Thymus (tissue), 11 donors: ENCODE measurements around the gene HOTAIR. TPM values are rescaled to one million over a fixed set of nuclear protein-coding genes. Genes with fewer than 3 reads are reported as not detected.

Experiments used
- DNase-seq, 9 donors: peaks; one replicate each; pipeline ENCODE4 v3.0.0-alpha.2; 2013; ENCODE audit warnings: low spot score in 9 of 9, low read depth in 6 of 9, missing footprints in 1 of 9
- H3K27ac ChIP-seq, 2 donors: one replicate each; pipeline ENCODE4 v1.5.1; 2013; ENCODE audit warnings: control low read depth in 1 of 2, low read depth in 1 of 2, low read length in 1 of 2, mild to moderate bottlenecking in 1 of 2, moderate library complexity in 1 of 2
- H3K27me3 ChIP-seq, 2 donors: one replicate each; pipeline ENCODE4 v1.5.1; 2013; ENCODE audit warnings: low read length in 1 of 2; ENCODE audit not compliant: control insufficient read depth in 2 of 2, insufficient read depth in 1 of 2
- H3K36me3 ChIP-seq, 2 donors: one replicate each; pipeline ENCODE4 v1.5.1; 2013; ENCODE audit warnings: low read length in 1 of 2, mild to moderate bottlenecking in 1 of 2, moderate library complexity in 1 of 2; ENCODE audit not compliant: control insufficient read depth in 2 of 2, insufficient read depth in 2 of 2
- H3K4me1 ChIP-seq, 2 donors: one replicate each; pipeline ENCODE4 v1.5.1; 2013; ENCODE audit warnings: low read length in 2 of 2; ENCODE audit not compliant: control insufficient read depth in 2 of 2, insufficient read depth in 2 of 2
- H3K4me3 ChIP-seq, 2 donors: one replicate each; pipeline ENCODE4 v1.5.1; 2013; ENCODE audit warnings: low read length in 2 of 2, control low read depth in 1 of 2, mild to moderate bottlenecking in 1 of 2
- H3K9me3 ChIP-seq, 2 donors: one replicate each; pipeline ENCODE4 v1.5.1; 2013; ENCODE audit warnings: low read length in 1 of 2, mild to moderate bottlenecking in 1 of 2; ENCODE audit not compliant: control insufficient read depth in 2 of 2, insufficient read depth in 1 of 2
- WGBS: extraction: QIAGEN DNeasy Blood & Tissue Kit; methylation state at CpG from one replicate; pipeline ENCODE4 v1.1.7; 2013; 5-methylcytosine and 5-hydroxymethylcytosine counted together
- polyA plus RNA-seq: library from polyadenylated mRNA; stranded (reverse); fragments of 200-250 nt; gene quantifications from one replicate; pipeline ENCODE4 v1.2.3, GENCODE V29; 2013
- total RNA-seq: library from RNA; stranded (reverse); fragments of 120-200 nt; gene quantifications from one replicate; pipeline ENCODE4 v1.2.4, GENCODE V29; 2013
- donor health status: healthy.

HOTAIR gene
- total and polyA plus RNA-seq, 2 donors: 0.25 TPM; not detected in 1

GRCh38 chr12:53937596-53938325 is 37.0 kb downstream of the HOTAIR start:
- Histone ChIP-seq H3K27me3 (peaks cover 80 to 100% of the 10 kb centered on the region in 2 donors), H3K4me3 (no peak overlapping the region), H3K4me1 (no peaks in the 10 kb centered on the region), H3K36me3 (no peaks in the 10 kb centered on the region), H3K9me3 (peaks cover 5 to 13% of the 10 kb centered on the region in 2 donors), H3K27ac (no peak overlapping the region)
- 26% methylated on average over 23 of the region's 23 CpGs for WGBS
- DNase-seq: no peak

DNA sequence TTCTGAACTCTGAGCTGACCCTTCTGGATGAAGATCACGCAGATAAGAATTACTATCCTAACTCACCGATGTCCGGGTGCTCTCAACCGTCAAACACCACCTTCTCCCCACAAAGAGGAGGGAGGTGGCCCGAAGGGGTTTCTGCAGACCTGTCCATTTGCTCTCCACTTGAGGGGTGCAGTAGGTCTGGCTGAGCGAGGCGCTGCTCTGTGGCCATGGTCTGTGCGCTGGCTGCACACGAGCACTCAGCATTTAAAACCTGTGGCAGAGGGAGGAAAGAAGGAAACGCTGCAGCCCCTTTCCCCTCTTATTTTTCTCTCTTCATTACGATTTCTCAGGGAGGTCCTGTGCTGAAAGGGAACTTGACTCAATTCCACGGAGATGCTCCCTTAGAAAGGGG is 37.7 kb downstream of the HOTAIR start:
- Histone ChIP-seq H3K9me3 (peaks cover 5 to 13% of the 10 kb centered on the region in 2 donors), H3K27ac (no peak overlapping the region), H3K36me3 (no peaks in the 10 kb centered on the region), H3K4me3 (no peak overlapping the region), H3K27me3 (peaks cover 80 to 100% of the 10 kb centered on the region in 2 donors), H3K4me1 (no peaks in the 10 kb centered on the region)
- no peak for DNase-seq
- WGBS: 21% methylated on average over 12 of the region's 12 CpGs

GRCh38 chr12:53935383-53936341 is 39.1 kb downstream of the HOTAIR start:
- peaks cover 91 to 100% of the 10 kb centered on the region in 2 donors for H3K27me3 ChIP-seq
- DNase-seq: no peak
- H3K4me1 ChIP-seq: no peaks in the 10 kb centered on the region
- H3K4me3 ChIP-seq: no peak overlapping the region
- no peaks in the 10 kb centered on the region for H3K36me3 ChIP-seq
- WGBS: 7% methylated on average over 49 of the region's 49 CpGs
- no peak overlapping the region for H3K27ac ChIP-seq
- H3K9me3 ChIP-seq: peaks cover 5 to 13% of the 10 kb centered on the region in 2 donors

DNA sequence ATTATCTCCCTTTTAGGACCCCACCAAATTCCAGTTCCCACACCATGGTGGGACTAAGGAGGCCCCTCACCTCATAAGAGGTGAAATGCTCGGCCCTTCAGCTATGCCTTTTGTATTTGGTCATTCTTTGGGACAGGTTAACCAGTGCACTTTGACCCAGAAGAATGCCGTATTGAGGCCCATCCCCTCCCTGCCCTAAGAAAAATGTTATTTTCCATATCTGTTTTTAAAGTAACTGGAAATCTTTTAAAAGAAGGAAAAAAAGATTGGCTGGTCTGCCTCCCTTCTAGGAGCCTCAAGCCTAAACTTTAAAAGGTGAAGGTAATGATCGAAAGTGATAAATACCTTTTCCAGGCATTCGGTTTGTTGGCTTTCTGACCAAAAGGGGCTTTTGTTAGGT is 41.8 kb downstream of the HOTAIR start:
- Histone ChIP-seq H3K4me1 (no peaks in the 10 kb centered on the region), H3K36me3 (no peaks in the 10 kb centered on the region), H3K27ac (no peak overlapping the region), H3K4me3 (no peak overlapping the region), H3K9me3 (peaks cover 1 to 10% of the 10 kb centered on the region in 2 donors), H3K27me3 (peaks cover 94 to 100% of the 10 kb centered on the region in 2 donors)
- no peak for DNase-seq
- WGBS: 34% methylated on average over 4 of the region's 4 CpGs

GRCh38 chr12:53931844-53932581 is 42.7 kb downstream of the HOTAIR start:
- no peaks in the 10 kb centered on the region for H3K4me1 ChIP-seq
- no peak overlapping the region for H3K27ac ChIP-seq
- no peaks in the 10 kb centered on the region for H3K36me3 ChIP-seq
- 37% methylated on average over 4 of the region's 4 CpGs for WGBS
- H3K4me3 ChIP-seq: no peak overlapping the region
- peaks cover 93 to 100% of the 10 kb centered on the region in 2 donors for H3K27me3 ChIP-seq
- H3K9me3 ChIP-seq: peaks cover under 1 to 9% of the 10 kb centered on the region in 2 donors
- DNase-seq: no peak

DNA sequence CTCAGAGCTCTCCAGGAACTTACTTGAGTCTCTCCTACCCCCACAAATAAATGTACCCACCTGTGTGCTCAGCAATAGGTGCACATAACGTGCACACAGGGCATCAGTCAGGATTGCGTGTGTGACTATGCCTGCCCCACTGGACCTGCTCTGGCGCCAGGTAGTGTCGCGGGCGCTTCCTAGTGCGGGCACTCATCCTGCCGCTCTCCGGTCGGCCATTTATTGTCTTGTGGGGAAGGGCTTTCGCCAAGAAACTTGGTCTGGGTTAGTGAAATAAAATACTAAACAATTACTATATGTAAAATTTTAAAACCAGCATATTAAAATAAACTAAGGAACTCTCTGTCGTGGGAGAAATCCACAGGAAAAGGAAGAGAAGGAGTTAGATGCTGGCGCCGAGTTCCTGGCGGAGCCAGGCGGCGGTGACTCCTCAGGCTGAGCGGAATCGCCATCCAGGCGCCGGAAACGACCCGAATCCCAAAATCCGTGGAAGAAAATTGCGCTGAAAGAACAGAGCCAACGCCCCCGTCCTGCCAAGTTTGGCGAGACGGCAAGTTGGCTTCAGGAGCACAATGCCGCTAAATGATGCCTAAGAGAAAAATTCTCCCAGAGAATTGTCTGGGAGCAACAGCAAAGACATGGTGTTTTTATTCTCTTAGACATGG is 44.0 kb downstream of the HOTAIR start:
- no peak overlapping the region for H3K27ac ChIP-seq
- no peak for DNase-seq
- H3K4me1 ChIP-seq: no peaks in the 10 kb centered on the region
- H3K9me3 ChIP-seq: peaks cover 0 to 9% of the 10 kb centered on the region in 2 donors
- peaks cover 93 to 100% of the 10 kb centered on the region in 2 donors for H3K27me3 ChIP-seq
- H3K4me3 ChIP-seq: no peak overlapping the region
- 10% methylated on average over 30 of the region's 30 CpGs for WGBS
- H3K36me3 ChIP-seq: no peaks in the 10 kb centered on the region

GRCh38 chr12:53929527-53929926 is 45.2 kb downstream of the HOTAIR start:
- Histone ChIP-seq H3K4me3 (no peak overlapping the region), H3K27me3 (peaks cover 91 to 100% of the 10 kb centered on the region in 2 donors), H3K36me3 (no peaks in the 10 kb centered on the region), H3K27ac (no peak overlapping the region), H3K4me1 (no peaks in the 10 kb centered on the region), H3K9me3 (peaks cover 0 to 6% of the 10 kb centered on the region in 2 donors)
- no peak for DNase-seq
- WGBS: 24% methylated on average over 4 of the region's 4 CpGs

- H3K4me1 ChIP-seq: no peaks in the 10 kb centered on the region
- H3K4me3 ChIP-seq: no peak overlapping the region
- no peak overlapping the region for H3K27ac ChIP-seq
- no peak for DNase-seq
- 8% methylated on average over 31 of the region's 31 CpGs for WGBS
- peaks cover 88 to 100% of the 10 kb centered on the region in 2 donors for H3K27me3 ChIP-seq
- peaks cover 0 to 6% of the 10 kb centered on the region in 2 donors for H3K9me3 ChIP-seq
- H3K36me3 ChIP-seq: no peaks in the 10 kb centered on the region
These were observed 46.5 kb downstream of the HOTAIR start for GRCh38 chr12:53928054-53928835.
